NCI-H146 treated with DMSO at 0.1 percent for 48 hours (cell line): ENCODE measurements around the gene PGAP6.
"Not testable (repeated sequence)": the region's sequence is repeated elsewhere in the genome, so short reads cannot be mapped to it uniquely, and the experiment has no call there.

Experiments
- DNase-seq: peaks from one replicate; lab custom pipeline; 2025; ENCODE audit not compliant: unreplicated experiment; lab: John Stamatoyannopoulos, UW

The PGAP6 gene

GRCh38 chr16:331181-331814 lies 50.5 kb downstream of the PGAP6 start:
- not testable (repeated sequence) for DNase-seq

GRCh38 chr16:330741-331140 lies 51.0 kb downstream of the PGAP6 start:
- DNase-seq: no peak

- no peak for DNase-seq
These were observed 56.2 kb downstream of the PGAP6 start for GRCh38 chr16:325375-326145.

GRCh38 chr16:324451-325334 lies 57.1 kb downstream of the PGAP6 start:
- peak; percentile 69 for DNase-seq

- no peak for DNase-seq
These were observed 57.7 kb downstream of the PGAP6 start for GRCh38 chr16:324201-324450.

- DNase-seq: no peak
These were observed 59.2 kb downstream of the PGAP6 start for GRCh38 chr16:322476-323143.

- no peak for DNase-seq
These were observed 60.2 kb downstream of the PGAP6 start for GRCh38 chr16:321532-321931.
